Fibroblast of skin of scalp (primary cell): ENCODE results near the gene ZNF224. TPM values are rescaled to one million over a fixed set of nuclear protein-coding genes. Genes with fewer than 3 reads are reported as not detected.
A peak's percentile ranks its signal among the peaks of the same experiment; 100 is the strongest.
"Not testable (repeated sequence)": the region's sequence is repeated elsewhere in the genome, so short reads cannot be mapped to it uniquely, and the experiment has no call there.

ENCODE experiments used
- DNase-seq: peaks from one replicate; pipeline ENCODE4 v3.0.0-alpha.2; 2013
- polyA plus RNA-seq, 2 experiments: library from polyadenylated mRNA; unstranded; fragments of 120-200 nt; gene quantifications; one replicate each; pipeline ENCODE4 v1.2.1, GENCODE V29; 2013; ENCODE audit not compliant: insufficient read length in 2 of 2

The ZNF224 gene
- 9.5 TPM for polyA plus RNA-seq (2013, experiment 1 of 2; ENCODE audit: insufficient read length)
- 9.0 TPM for polyA plus RNA-seq (2013, experiment 2 of 2; ENCODE audit: insufficient read length)

- peak; percentile 94 for DNase-seq
Measured at GRCh38 chr19:44093931-44094765, at the start of gene ZNF224. ZNF224 (plus strand) TSS chr19:44094361; CDS start chr19:44097874, 3,513 bp downstream.

- no peak for DNase-seq
Measured at GRCh38 chr19:44050740-44051649, 43.2 kb upstream of the ZNF224 start.

GRCh38 chr19:44051650-44052402, 42.3 kb upstream of the ZNF224 start, which contains the start of gene ZNF223:
ZNF223 (plus strand) TSS chr19:44052036; CDS start chr19:44055177, 3,141 bp downstream.
- DNase-seq = peak; percentile 96

GRCh38 chr19:44055870-44056269, 38.3 kb upstream of the ZNF224 start:
- DNase-seq = no peak

GRCh38 chr19:44059229-44059628, 34.9 kb upstream of the ZNF224 start:
- no peak for DNase-seq

GRCh38 chr19:44061038-44061437, 33.1 kb upstream of the ZNF224 start:
- DNase-seq = no peak

- no peak for DNase-seq
Measured at GRCh38 chr19:44066305-44066704, 27.9 kb upstream of the ZNF224 start.

GRCh38 chr19:44069415-44069814, 24.7 kb upstream of the ZNF224 start:
- DNase-seq = no peak

- DNase-seq = peak; percentile 93
Measured at GRCh38 chr19:44071824-44072542, 22.2 kb upstream of the ZNF224 start, which contains the start of gene ZNF284. ZNF284 (plus strand) TSS chr19:44072159; CDS start chr19:44076390, 4,231 bp downstream.

- DNase-seq = peak; percentile 1
Measured at GRCh38 chr19:44072543-44073401, 21.4 kb upstream of the ZNF224 start.

- no peak for DNase-seq
Measured at GRCh38 chr19:44076325-44076724, 17.8 kb upstream of the ZNF224 start.

- DNase-seq = no peak
Measured at GRCh38 chr19:44092108-44092507, 2.1 kb upstream of the ZNF224 start.

GRCh38 chr19:44107751-44108150, 13.6 kb downstream of the ZNF224 start:
- DNase-seq = no peak

GRCh38 chr19:44109458-44109857, 15.3 kb downstream of the ZNF224 start:
- no peak for DNase-seq

- peak; percentile 86 for DNase-seq
Measured at GRCh38 chr19:44111910-44112463, 17.8 kb downstream of the ZNF224 start.

- DNase-seq = no peak
Measured at GRCh38 chr19:44112802-44113137, 18.6 kb downstream of the ZNF224 start.

GRCh38 chr19:44113138-44113783, 19.1 kb downstream of the ZNF224 start, which contains the start of gene ZNF225:
ZNF225 (plus strand) TSS chr19:44113399; CDS start chr19:44115828, 2,429 bp downstream.
- peak; percentile 99 for DNase-seq

GRCh38 chr19:44113784-44114390, 19.7 kb downstream of the ZNF224 start:
- DNase-seq = no peak

GRCh38 chr19:44121162-44121561, 27.0 kb downstream of the ZNF224 start:
- DNase-seq = not testable (repeated sequence)
